Keratinocyte (primary cell): ENCODE data around the gene OR13C2.

ENCODE experiments used
- EZH2 ChIP-seq: IDR thresholded peaks from one replicate; pipeline ENCODE4 v1.6.1; 2012; ENCODE audit warnings: inconsistent platforms, mild to moderate bottlenecking, low read length, moderate library complexity
- TF ChIP-seq, protein P1 (sequence below), 3 experiments: IDR thresholded peaks in 1 of 3; conservative IDR thresholded peaks in 1 of 3; optimal IDR thresholded peaks in 1 of 3; 2 replicates in 2 of 3; 3 replicates in 1 of 3; pipeline versions ENCODE3 to v1.5.1; 2011; ENCODE audit warnings: low read length in 3 of 3, mild to moderate bottlenecking in 3 of 3, moderate library complexity in 2 of 3, control low read depth in 1 of 3, inconsistent platforms in 1 of 3; ENCODE audit not compliant: insufficient read depth in 2 of 3; ENCODE audit errors: extremely low read depth in 1 of 3

- TF ChIP-seq, protein P1, sequence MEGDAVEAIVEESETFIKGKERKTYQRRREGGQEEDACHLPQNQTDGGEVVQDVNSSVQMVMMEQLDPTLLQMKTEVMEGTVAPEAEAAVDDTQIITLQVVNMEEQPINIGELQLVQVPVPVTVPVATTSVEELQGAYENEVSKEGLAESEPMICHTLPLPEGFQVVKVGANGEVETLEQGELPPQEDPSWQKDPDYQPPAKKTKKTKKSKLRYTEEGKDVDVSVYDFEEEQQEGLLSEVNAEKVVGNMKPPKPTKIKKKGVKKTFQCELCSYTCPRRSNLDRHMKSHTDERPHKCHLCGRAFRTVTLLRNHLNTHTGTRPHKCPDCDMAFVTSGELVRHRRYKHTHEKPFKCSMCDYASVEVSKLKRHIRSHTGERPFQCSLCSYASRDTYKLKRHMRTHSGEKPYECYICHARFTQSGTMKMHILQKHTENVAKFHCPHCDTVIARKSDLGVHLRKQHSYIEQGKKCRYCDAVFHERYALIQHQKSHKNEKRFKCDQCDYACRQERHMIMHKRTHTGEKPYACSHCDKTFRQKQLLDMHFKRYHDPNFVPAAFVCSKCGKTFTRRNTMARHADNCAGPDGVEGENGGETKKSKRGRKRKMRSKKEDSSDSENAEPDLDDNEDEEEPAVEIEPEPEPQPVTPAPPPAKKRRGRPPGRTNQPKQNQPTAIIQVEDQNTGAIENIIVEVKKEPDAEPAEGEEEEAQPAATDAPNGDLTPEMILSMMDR (optimal IDR thresholded peaks at IDR 0.05 in 1 of 3, IDR thresholded peaks at IDR 0.05 in 1 of 3, conservative IDR thresholded peaks at IDR 0.05 in 1 of 3; ENCODE audit: extremely low read depth in 1 of 3, insufficient read depth in 2 of 3, low read length in 3 of 3): no peak
- no peak for TF ChIP-seq EZH2
Observed at GRCh38 chr9:104611213-104611612, 5.8 kb upstream of the OR13C2 start.
